PC-9 (cell line): ENCODE measurements around the gene SLC10A7. TPM values are rescaled to one million over a fixed set of nuclear protein-coding genes. Genes with fewer than 3 reads are reported as not detected.

ENCODE experiments used
- BruUV-seq: library from RNA; stranded (reverse); fragments of 400-500 nt; replicated peaks from 2 replicates; lab custom pipeline; 2021; lab: Mats Ljungman, UMichigan
- CTCF ChIA-PET: fragments of 300-600 bp; sonication (Branson Sonifier 250); formaldehyde crosslinking; loops from one replicate; lab custom pipeline; 2022; ENCODE audit warnings: antibody characterized with exemption; lab: Charles Lee
- POLR2A ChIA-PET: fragments of 300-600 bp; sonication (Branson Sonifier 250); formaldehyde crosslinking; loops from one replicate; lab custom pipeline; 2022; ENCODE audit warnings: antibody characterized with exemption; ENCODE audit not compliant: unreplicated experiment; lab: Charles Lee
- DNase-seq, 2 experiments: peaks; one replicate each; pipeline versions ENCODE4 v3.0.0 to v3.0.0-alpha.2; 2015 to 2022; ENCODE audit warnings: mixed read lengths in 1 of 2
- H2AFZ ChIP-seq: fragments of 200-600 bp; sonication (generic); 2 replicates; pipeline ENCODE4 v1.8.1; 2017; ENCODE audit warnings: antibody characterized with exemption
- H3F3A ChIP-seq: fragments of 200-600 bp; sonication (generic); 2 replicates; pipeline ENCODE4 v1.8.1; 2017; ENCODE audit warnings: antibody characterized with exemption, mild to moderate bottlenecking, low read depth; ENCODE audit not compliant: insufficient read depth
- H3K27ac ChIP-seq: fragments of 200-600 bp; sonication (generic); 2 replicates; pipeline ENCODE4 v1.6.1; 2016; ENCODE audit warnings: mixed run types
- H3K27me3 ChIP-seq: fragments of 200-600 bp; sonication (generic); 2 replicates; pipeline ENCODE4 v1.6.1; 2016; ENCODE audit warnings: low read depth, mixed run types; ENCODE audit not compliant: insufficient read depth
- H3K36me3 ChIP-seq: fragments of 200-600 bp; sonication (generic); 2 replicates; pipeline ENCODE4 v1.6.1; 2016; ENCODE audit warnings: low read depth, mixed run types
- H3K4me1 ChIP-seq: fragments of 200-600 bp; sonication (generic); replicated peaks from 2 replicates; pipeline ENCODE4 v1.6.1; 2016; ENCODE audit warnings: mixed run types; ENCODE audit not compliant: insufficient read depth
- H3K4me2 ChIP-seq: fragments of 200-600 bp; sonication (generic); 2 replicates; pipeline ENCODE4 v1.6.1; 2017; ENCODE audit warnings: mixed run types
- H3K4me3 ChIP-seq: fragments of 200-600 bp; sonication (generic); 2 replicates; pipeline ENCODE4 v1.6.1; 2016; ENCODE audit warnings: mixed run types
- H3K79me2 ChIP-seq: fragments of 200-600 bp; sonication (generic); 2 replicates; pipeline ENCODE4 v1.6.1; 2017; ENCODE audit warnings: low read depth, mixed run types
- H3K9me2 ChIP-seq: fragments of 200-600 bp; sonication (generic); 2 replicates; pipeline ENCODE4 v1.8.1; 2017; ENCODE audit warnings: mild to moderate bottlenecking; ENCODE audit not compliant: insufficient read depth
- H3K9me3 ChIP-seq: fragments of 200-600 bp; sonication (generic); 2 replicates; pipeline ENCODE4 v1.8.1; 2016; ENCODE audit warnings: low read depth; ENCODE audit not compliant: insufficient read depth
- H4K20me1 ChIP-seq: fragments of 200-600 bp; sonication (generic); 2 replicates; pipeline ENCODE4 v1.8.1; 2017; ENCODE audit not compliant: insufficient read depth
- CTCF ChIP-seq: fragments of 200-600 bp; sonication (generic); conservative IDR thresholded peaks from 2 replicates; pipeline ENCODE4 v1.6.1; 2017; ENCODE audit warnings: mixed run types, antibody characterized with exemption, mild to moderate bottlenecking, moderate library complexity
- EZH2 ChIP-seq: fragments of 200-600 bp; sonication (generic); IDR thresholded peaks from 2 replicates; pipeline ENCODE4 v1.8.0; 2017; ENCODE audit warnings: antibody characterized with exemption, low read depth
- intact Hi-C: fragments of 100-400 bp; cut with micrococcal nuclease; formaldehyde crosslinking; loops from one replicate; pipeline ENCODE4 v1.10.0; 2022; ENCODE audit not compliant: unreplicated experiment
- total RNA-seq: library from RNA; stranded (reverse); gene quantifications from 2 replicates; pipeline ENCODE4 v1.2.3, GENCODE V29; 2021

The SLC10A7 gene
- total RNA-seq, 1 experiment from 2014 or later: 11.4 TPM

GRCh38 chr4:146534178-146534577 is 12.4 kb upstream of the SLC10A7 start:
- no peak overlapping the region for H3K27ac ChIP-seq
- BruUV-seq: no TSS peak
- no peaks in the 10 kb centered on the region for H3F3A ChIP-seq
- no peaks in the 10 kb centered on the region for H3K9me3 ChIP-seq
- no peaks in the 10 kb centered on the region for H3K27me3 ChIP-seq
- H2AFZ ChIP-seq: no peak overlapping the region; the same call in 1 of the 2 replicates
- H4K20me1 ChIP-seq: no peaks in the 10 kb centered on the region
- no peak for TF ChIP-seq EZH2
- no peak for TF ChIP-seq CTCF
- ChIA-PET CTCF (no interaction called here), POLR2A (no interaction called here)
- H3K9me2 ChIP-seq: no peaks in the 10 kb centered on the region
- no peak overlapping the region for H3K4me3 ChIP-seq
- no peaks in the 10 kb centered on the region for H3K4me1 ChIP-seq
- no peaks in the 10 kb centered on the region for H3K36me3 ChIP-seq
- no peaks in the 10 kb centered on the region for H3K79me2 ChIP-seq
- no peak overlapping the region for H3K4me2 ChIP-seq
- intact Hi-C loops: no loop called here
- DNase-seq: no peak

- no TSS peak for BruUV-seq
- no peaks in the 10 kb centered on the region for H3K27me3 ChIP-seq
- no peaks in the 10 kb centered on the region for H3K9me2 ChIP-seq
- TF ChIP-seq CTCF (no peak), EZH2 (no peak)
- CTCF ChIA-PET: interaction anchor here (0.6 kb wide), 1 partner anchor 531 kb away, joined by 4 read pairs; no protein-coding TSS in a partner anchor
- no peaks in the 10 kb centered on the region for H3K36me3 ChIP-seq
- H3K4me2 ChIP-seq: no peak overlapping the region
- H3F3A ChIP-seq: peaks cover 6% of the 10 kb centered on the region
- H3K9me3 ChIP-seq: no peaks in the 10 kb centered on the region
- no peaks in the 10 kb centered on the region; the same call in 1 of the 2 replicates for H3K4me1 ChIP-seq
- 0 out of 2 replicates have a peak, but pooled peaks cover 2% of the 10 kb centered on the region for H3K79me2 ChIP-seq
- H3K27ac ChIP-seq: no peak overlapping the region
- no peak overlapping the region for H3K4me3 ChIP-seq
- DNase-seq: no peak
- intact Hi-C loops: loop anchor here (10.0 kb wide), 1 partner anchor 389 kb away; no protein-coding TSS in a partner anchor
- no peak overlapping the region for H2AFZ ChIP-seq
- POLR2A ChIA-PET: no interaction called here
- no peaks in the 10 kb centered on the region for H4K20me1 ChIP-seq
These were observed 4.0 kb upstream of the SLC10A7 start for GRCh38 chr4:146525754-146526153.

GRCh38 chr4:146524663-146525062 is 2.9 kb upstream of the SLC10A7 start:
- Histone ChIP-seq H3K27me3 (no peaks in the 10 kb centered on the region), H3K79me2 (peaks cover 13% of the 10 kb centered on the region; the same call in 1 of the 2 replicates), H3K9me2 (no peaks in the 10 kb centered on the region), H3K4me3 (no peak overlapping the region), H3K36me3 (no peaks in the 10 kb centered on the region), H2AFZ (no peak overlapping the region), H4K20me1 (no peaks in the 10 kb centered on the region), H3K4me2 (no peak overlapping the region), H3K27ac (no peak overlapping the region), H3K9me3 (no peaks in the 10 kb centered on the region), H3F3A (peaks cover 6% of the 10 kb centered on the region), H3K4me1 (peaks cover 10% of the 10 kb centered on the region)
- ChIA-PET CTCF (no interaction called here), POLR2A (no interaction called here)
- no peak for DNase-seq
- intact Hi-C loops: loop anchor here (10.0 kb wide), 1 partner anchor 390 kb away; no protein-coding TSS in a partner anchor
- no TSS peak for BruUV-seq
- TF ChIP-seq EZH2: no peak
- TF ChIP-seq CTCF: no peak
